Gastrocnemius medialis (tissue), 4 donors: ENCODE measurements around the gene CADPS. TPM values are rescaled to one million over a fixed set of nuclear protein-coding genes. Genes with fewer than 3 reads are reported as not detected.

Experiments
- ATAC-seq, 2 donors: fragments of 150-250 bp; one replicate each; pipeline ENCODE4 v1.9.1; 2016
- DNase-seq, 2 donors: peaks; one replicate each; pipeline ENCODE4 v3.0.0-alpha.2; 2019
- H3K27ac ChIP-seq, 4 donors: fragments of 200-600 bp; sonication (generic); 1 replicate in 1 of 4; 2 replicates in 3 of 4; pipeline ENCODE4 v1.5.1; 2016 to 2018; ENCODE audit warnings: mild to moderate bottlenecking in 2 of 4, moderate library complexity in 1 of 4
- H3K27me3 ChIP-seq, 3 donors: fragments of 200-600 bp; sonication (generic) in 2 of 3; 1 replicate in 1 of 3; 2 replicates in 2 of 3; pipeline versions ENCODE4 v1.5.1 to v1.6.0; 2016 to 2019; ENCODE audit warnings: mild to moderate bottlenecking in 1 of 3, moderate library complexity in 1 of 3
- H3K36me3 ChIP-seq, 2 donors: fragments of 200-600 bp; sonication (generic) in 1 of 2; one replicate each; pipeline ENCODE4 v1.5.1; 2017 to 2018
- H3K4me1 ChIP-seq, 2 donors: fragments of 200-600 bp; sonication (generic) in 1 of 2; one replicate each; pipeline ENCODE4 v1.5.1; 2016 to 2017; ENCODE audit warnings: mild to moderate bottlenecking in 2 of 2
- H3K4me3 ChIP-seq, 4 donors: fragments of 200-600 bp; sonication (generic) in 3 of 4; 1 replicate in 1 of 4; 2 replicates in 3 of 4; pipeline ENCODE4 v1.5.1; 2016 to 2019; ENCODE audit warnings: mild to moderate bottlenecking in 2 of 4
- H3K9me3 ChIP-seq, 3 donors: fragments of 200-600 bp; sonication (generic) in 2 of 3; 1 replicate in 1 of 3; 2 replicates in 2 of 3; pipeline ENCODE4 v1.5.1; 2016 to 2019
- POLR2A ChIP-seq, 2 donors: fragments of 450-650 bp; IDR thresholded peaks; one replicate each; pipeline ENCODE4 v1.6.1; 2017; ENCODE audit warnings: antibody characterized with exemption in 2 of 2, mild to moderate bottlenecking in 2 of 2, moderate library complexity in 2 of 2
- in situ Hi-C, 4 donors: fragments of 200-750 bp; cut with MboI; loops; one replicate each; pipeline versions ENCODE4 v1.15.0 to v1.8.0; 2017; ENCODE audit warnings: low sequenced_read_pairs in 4 of 4
- intact Hi-C: fragments of 100-400 bp; cut with DNase I; formaldehyde crosslinking; loops from one replicate; pipeline ENCODE4 v1.15.1; 2023; ENCODE audit warnings: low total_unique reads
- total RNA-seq, 4 donors: library from RNA; depleted of rRNA; stranded (reverse); fragments of >200 nt; gene quantifications; one replicate each; pipeline versions ENCODE4 v1.1.0 to v1.2.3, GENCODE V29; 2016
- TF ChIP-seq, protein P1 (sequence below), 5 experiments: fragments of 450-650 bp in 3 of 5; fragments of 200-600 bp in 2 of 5; sonication (generic) in 2 of 5; IDR thresholded peaks in 4 of 5; conservative IDR thresholded peaks in 1 of 5; 1 replicate in 4 of 5; 2 replicates in 1 of 5; pipeline ENCODE4 v1.5.1; 2016 to 2019; ENCODE audit warnings: antibody characterized with exemption in 5 of 5, mild to moderate bottlenecking in 3 of 5, moderate library complexity in 3 of 5

CADPS gene
- total RNA-seq: 1 to 10 TPM in 1 of 4 donors, not detected in 3; 2.1 TPM

DNA sequence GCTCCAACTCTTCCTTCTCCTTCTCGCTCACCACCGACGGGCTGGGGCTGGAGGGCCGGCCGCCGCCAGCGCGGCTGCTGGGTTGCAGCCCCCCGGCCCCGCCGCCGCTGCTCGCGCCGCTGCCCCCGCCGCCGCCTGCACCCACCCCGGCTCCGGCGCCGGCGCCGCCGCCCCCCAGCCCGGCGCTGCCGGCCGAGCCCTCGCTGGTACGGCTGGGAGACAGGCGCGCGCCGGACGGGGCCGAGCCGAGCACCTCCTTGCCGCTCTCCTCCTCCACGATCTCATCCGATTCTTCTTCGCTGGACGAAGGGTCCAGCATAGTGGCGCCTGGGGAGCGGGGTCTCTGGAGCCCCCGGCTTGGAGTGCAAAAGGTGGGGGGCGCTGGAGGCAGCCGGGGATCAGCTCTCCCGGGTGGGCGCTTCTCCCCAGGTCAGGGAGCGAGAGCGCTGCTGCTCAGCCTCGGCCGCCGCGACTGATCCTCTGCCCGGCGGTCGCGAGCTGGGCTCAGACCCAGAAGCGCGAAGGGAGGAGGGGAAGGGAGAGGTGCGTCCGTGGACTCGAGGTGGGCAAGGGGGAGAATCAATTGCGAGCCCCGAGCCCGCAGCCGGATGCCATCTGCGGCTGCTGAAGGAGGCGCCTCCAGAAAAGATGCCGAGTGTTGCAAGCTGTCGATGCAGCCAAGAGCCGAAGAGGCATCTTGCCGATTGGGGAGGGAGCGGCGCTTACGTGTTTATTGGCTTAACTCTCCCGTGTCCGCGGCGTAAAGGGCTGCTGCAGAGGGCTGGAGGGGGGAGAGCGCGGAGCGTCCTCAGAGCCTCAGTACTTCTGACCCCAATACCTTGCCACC, at the start of gene CADPS:
Gene CADPS, minus strand, starts transcription at position 706 of the 847 bp plus-strand sequence. Its CDS starts 387 bp downstream, at position 319.
- Histone ChIP-seq H3K27me3 (peaks cover 28 to 47% (median 45%) of the 10 kb centered on the region in 3 donors), H3K4me1 (peaks cover 0 to 4% of the 10 kb centered on the region in 2 donors), H3K9me3 (no peaks in the 10 kb centered on the region), H3K27ac (no peak within 1 kb of the TSS), H3K4me3 (peak within 1 kb of the TSS; percentile 33 to 47 (median 40)), H3K36me3 (no peaks in the 10 kb centered on the region)
- in situ Hi-C loops (no loop called here), intact Hi-C loops (no loop called here)
- ATAC-seq: no peak
- no peak for TF ChIP-seq POLR2A (IDR thresholded peaks at IDR 0.05)
- TF ChIP-seq, protein P1, sequence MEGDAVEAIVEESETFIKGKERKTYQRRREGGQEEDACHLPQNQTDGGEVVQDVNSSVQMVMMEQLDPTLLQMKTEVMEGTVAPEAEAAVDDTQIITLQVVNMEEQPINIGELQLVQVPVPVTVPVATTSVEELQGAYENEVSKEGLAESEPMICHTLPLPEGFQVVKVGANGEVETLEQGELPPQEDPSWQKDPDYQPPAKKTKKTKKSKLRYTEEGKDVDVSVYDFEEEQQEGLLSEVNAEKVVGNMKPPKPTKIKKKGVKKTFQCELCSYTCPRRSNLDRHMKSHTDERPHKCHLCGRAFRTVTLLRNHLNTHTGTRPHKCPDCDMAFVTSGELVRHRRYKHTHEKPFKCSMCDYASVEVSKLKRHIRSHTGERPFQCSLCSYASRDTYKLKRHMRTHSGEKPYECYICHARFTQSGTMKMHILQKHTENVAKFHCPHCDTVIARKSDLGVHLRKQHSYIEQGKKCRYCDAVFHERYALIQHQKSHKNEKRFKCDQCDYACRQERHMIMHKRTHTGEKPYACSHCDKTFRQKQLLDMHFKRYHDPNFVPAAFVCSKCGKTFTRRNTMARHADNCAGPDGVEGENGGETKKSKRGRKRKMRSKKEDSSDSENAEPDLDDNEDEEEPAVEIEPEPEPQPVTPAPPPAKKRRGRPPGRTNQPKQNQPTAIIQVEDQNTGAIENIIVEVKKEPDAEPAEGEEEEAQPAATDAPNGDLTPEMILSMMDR (IDR thresholded peaks at IDR 0.05 in 4 of 5, conservative IDR thresholded peaks at IDR 0.05 in 1 of 5): no peak
- no peak for DNase-seq

DNA sequence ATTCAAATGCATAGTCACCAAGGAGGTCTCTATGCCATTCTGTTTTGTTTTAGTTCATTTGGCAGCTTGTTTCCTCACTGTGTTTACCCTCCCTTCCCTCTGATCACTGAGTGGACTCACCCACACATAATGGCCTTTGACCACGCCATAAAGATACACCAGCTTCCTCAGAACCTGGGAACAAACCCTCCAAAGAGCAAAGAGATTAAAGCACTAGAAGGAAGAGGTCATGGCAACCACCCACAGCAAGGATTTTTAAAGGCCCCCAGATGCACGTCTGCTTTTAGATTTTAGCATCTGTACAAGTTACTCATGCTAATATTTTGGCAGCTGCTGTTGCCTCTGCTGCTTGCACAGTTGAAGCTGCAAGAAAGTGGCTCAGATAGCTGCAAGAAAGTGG, 47.9 kb upstream of the CADPS start:
- H3K27ac ChIP-seq: no peak overlapping the region
- TF ChIP-seq POLR2A (IDR thresholded peaks at IDR 0.05): no peak
- TF ChIP-seq, protein P1 (IDR thresholded peaks at IDR 0.05 in 4 of 5, conservative IDR thresholded peaks at IDR 0.05 in 1 of 5): no peak
- no peaks in the 10 kb centered on the region for H3K9me3 ChIP-seq
- no peak overlapping the region for H3K4me3 ChIP-seq
- intact Hi-C loops: no loop called here
- no peaks in the 10 kb centered on the region for H3K4me1 ChIP-seq
- in situ Hi-C loops: loop anchor here in 1 of 4 donors (25.0 kb wide), 1 partner anchor 111 kb away; no protein-coding TSS in a partner anchor
- no peak for ATAC-seq
- H3K36me3 ChIP-seq: no peaks in the 10 kb centered on the region
- no peak for DNase-seq
- H3K27me3 ChIP-seq: no peaks in the 10 kb centered on the region

DNA sequence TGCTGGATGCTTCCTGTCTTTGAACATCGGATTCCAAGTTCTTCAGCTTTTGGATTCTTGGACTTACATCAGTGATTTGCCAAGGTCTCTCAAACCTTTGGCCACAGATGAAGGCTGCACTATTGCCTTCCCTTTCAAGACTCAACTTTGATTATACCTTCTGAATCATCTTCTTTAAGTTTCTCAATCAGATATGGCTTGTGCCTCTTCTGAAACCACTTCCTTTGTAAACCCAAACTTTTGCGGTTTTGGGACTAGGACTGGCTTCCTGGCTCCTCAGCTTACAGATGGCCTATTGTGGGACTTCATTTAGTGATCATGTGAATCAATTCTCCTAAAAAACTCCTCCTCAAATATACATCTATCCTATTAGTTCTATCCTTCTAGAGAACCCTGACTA, 47.1 kb upstream of the CADPS start:
- H3K9me3 ChIP-seq: no peaks in the 10 kb centered on the region
- H3K27ac ChIP-seq: no peak overlapping the region
- no peak overlapping the region for H3K4me3 ChIP-seq
- intact Hi-C loops: no loop called here
- H3K4me1 ChIP-seq: no peaks in the 10 kb centered on the region
- in situ Hi-C loops: loop anchor here in 1 of 4 donors (25.0 kb wide), 1 partner anchor 110 kb away; no protein-coding TSS in a partner anchor
- DNase-seq: no peak
- no peaks in the 10 kb centered on the region for H3K36me3 ChIP-seq
- ATAC-seq: no peak
- no peaks in the 10 kb centered on the region for H3K27me3 ChIP-seq
- TF ChIP-seq, protein P1 (IDR thresholded peaks at IDR 0.05 in 4 of 5, conservative IDR thresholded peaks at IDR 0.05 in 1 of 5): no peak
- TF ChIP-seq POLR2A (IDR thresholded peaks at IDR 0.05): no peak

DNA sequence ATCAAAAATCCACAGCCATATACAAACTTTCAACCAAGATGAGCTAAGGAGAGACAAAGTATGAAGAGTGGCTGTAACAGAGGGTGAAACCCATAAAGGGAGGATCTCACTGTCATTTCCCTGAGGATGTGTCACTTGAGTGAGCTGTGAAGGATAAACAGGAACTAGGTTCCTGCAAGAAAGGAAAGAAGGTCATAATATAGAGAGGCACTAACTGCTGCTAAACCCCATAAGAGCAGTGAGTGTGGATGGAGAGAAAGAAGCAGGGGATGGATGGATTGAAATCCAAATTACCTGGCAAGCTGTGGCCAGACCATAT, 45.2 kb upstream of the CADPS start:
- in situ Hi-C loops: loop anchor here in 1 of 4 donors (25.0 kb wide), 1 partner anchor 108 kb away; no protein-coding TSS in a partner anchor
- no peak for TF ChIP-seq POLR2A (IDR thresholded peaks at IDR 0.05)
- TF ChIP-seq, protein P1 (IDR thresholded peaks at IDR 0.05 in 4 of 5, conservative IDR thresholded peaks at IDR 0.05 in 1 of 5): no peak
- no peak overlapping the region for H3K27ac ChIP-seq
- intact Hi-C loops: no loop called here
- no peaks in the 10 kb centered on the region for H3K9me3 ChIP-seq
- no peaks in the 10 kb centered on the region for H3K4me1 ChIP-seq
- no peaks in the 10 kb centered on the region for H3K27me3 ChIP-seq
- DNase-seq (no peak), ATAC-seq (no peak)
- H3K4me3 ChIP-seq: no peak overlapping the region
- no peaks in the 10 kb centered on the region for H3K36me3 ChIP-seq
